ENCODE data around the gene CRYBA1.

CRYBA1 gene

GRCh38 chr17:29247219-29247618, 560 bp downstream of the CRYBA1 start:
- H3K4me3 ChIP-seq (ENCODE audit: insufficient read length, low read depth): no peak overlapping the region
- H3K9ac ChIP-seq (ENCODE audit: insufficient read length, low read depth): no peak overlapping the region
- TF ChIP-seq SUZ12 (IDR thresholded peaks at IDR 0.05; ENCODE audit: extremely low read depth, insufficient read depth, insufficient read length) (no peak), ZNF274 (IDR thresholded peaks at IDR 0.05; ENCODE audit: low read depth, low read length) (no peak), YY1 (IDR thresholded peaks at IDR 0.05; ENCODE audit: insufficient read depth, insufficient read length) (no peak)
- H3K9me3 ChIP-seq (ENCODE audit: insufficient read depth, low read length): no peaks in the 10 kb centered on the region
- H3K27me3 ChIP-seq (ENCODE audit: insufficient read depth, insufficient read length): no peaks in the 10 kb centered on the region
- H3K36me3 ChIP-seq (ENCODE audit: insufficient read depth, insufficient read length, low read length): no peaks in the 10 kb centered on the region
- no peak for DNase-seq (ENCODE audit: low read depth, low spot score)
- no peaks in the 10 kb centered on the region for H3K4me1 ChIP-seq (ENCODE audit: insufficient read depth, insufficient read length)

- Histone ChIP-seq H3K9me3 (ENCODE audit: insufficient read depth, low read length) (no peaks in the 10 kb centered on the region), H3K36me3 (ENCODE audit: insufficient read depth, insufficient read length, low read length) (no peaks in the 10 kb centered on the region), H3K27me3 (ENCODE audit: insufficient read depth, insufficient read length) (no peaks in the 10 kb centered on the region), H3K9ac (ENCODE audit: insufficient read length, low read depth) (no peak overlapping the region), H3K4me1 (ENCODE audit: insufficient read depth, insufficient read length) (no peaks in the 10 kb centered on the region), H3K4me3 (ENCODE audit: insufficient read length, low read depth) (no peak overlapping the region)
- no peak for TF ChIP-seq YY1 (IDR thresholded peaks at IDR 0.05; ENCODE audit: insufficient read depth, insufficient read length)
- no peak for TF ChIP-seq ZNF274 (IDR thresholded peaks at IDR 0.05; ENCODE audit: low read depth, low read length)
- no peak for TF ChIP-seq SUZ12 (IDR thresholded peaks at IDR 0.05; ENCODE audit: extremely low read depth, insufficient read depth, insufficient read length)
- DNase-seq (ENCODE audit: low read depth, low spot score): no peak
These were observed 2.2 kb downstream of the CRYBA1 start for GRCh38 chr17:29248845-29249244.

GRCh38 chr17:29250666-29251065, 4.0 kb downstream of the CRYBA1 start:
- Histone ChIP-seq H3K4me1 (ENCODE audit: insufficient read depth, insufficient read length) (no peaks in the 10 kb centered on the region), H3K36me3 (ENCODE audit: insufficient read depth, insufficient read length, low read length) (no peaks in the 10 kb centered on the region), H3K4me3 (ENCODE audit: insufficient read length, low read depth) (no peak overlapping the region), H3K9ac (ENCODE audit: insufficient read length, low read depth) (no peak overlapping the region), H3K9me3 (ENCODE audit: insufficient read depth, low read length) (no peaks in the 10 kb centered on the region), H3K27me3 (ENCODE audit: insufficient read depth, insufficient read length) (no peaks in the 10 kb centered on the region)
- no peak for DNase-seq (ENCODE audit: low read depth, low spot score)
- TF ChIP-seq ZNF274 (IDR thresholded peaks at IDR 0.05; ENCODE audit: low read depth, low read length) (no peak), YY1 (IDR thresholded peaks at IDR 0.05; ENCODE audit: insufficient read depth, insufficient read length) (no peak), SUZ12 (IDR thresholded peaks at IDR 0.05; ENCODE audit: extremely low read depth, insufficient read depth, insufficient read length) (no peak)

GRCh38 chr17:29251184-29251583, 4.5 kb downstream of the CRYBA1 start:
- no peak for DNase-seq (ENCODE audit: low read depth, low spot score)
- Histone ChIP-seq H3K27me3 (ENCODE audit: insufficient read depth, insufficient read length) (no peaks in the 10 kb centered on the region), H3K9ac (ENCODE audit: insufficient read length, low read depth) (no peak overlapping the region), H3K36me3 (ENCODE audit: insufficient read depth, insufficient read length, low read length) (no peaks in the 10 kb centered on the region), H3K4me3 (ENCODE audit: insufficient read length, low read depth) (no peak overlapping the region), H3K4me1 (ENCODE audit: insufficient read depth, insufficient read length) (no peaks in the 10 kb centered on the region), H3K9me3 (ENCODE audit: insufficient read depth, low read length) (no peaks in the 10 kb centered on the region)
- TF ChIP-seq SUZ12 (IDR thresholded peaks at IDR 0.05; ENCODE audit: extremely low read depth, insufficient read depth, insufficient read length) (no peak), ZNF274 (IDR thresholded peaks at IDR 0.05; ENCODE audit: low read depth, low read length) (no peak), YY1 (IDR thresholded peaks at IDR 0.05; ENCODE audit: insufficient read depth, insufficient read length) (no peak)

- Histone ChIP-seq H3K4me1 (ENCODE audit: insufficient read depth, insufficient read length) (no peaks in the 10 kb centered on the region), H3K9me3 (ENCODE audit: insufficient read depth, low read length) (no peaks in the 10 kb centered on the region), H3K36me3 (ENCODE audit: insufficient read depth, insufficient read length, low read length) (no peaks in the 10 kb centered on the region), H3K27me3 (ENCODE audit: insufficient read depth, insufficient read length) (no peaks in the 10 kb centered on the region), H3K4me3 (ENCODE audit: insufficient read length, low read depth) (no peak overlapping the region), H3K9ac (ENCODE audit: insufficient read length, low read depth) (no peak overlapping the region)
- TF ChIP-seq ZNF274 (IDR thresholded peaks at IDR 0.05; ENCODE audit: low read depth, low read length) (no peak), YY1 (IDR thresholded peaks at IDR 0.05; ENCODE audit: insufficient read depth, insufficient read length) (no peak), SUZ12 (IDR thresholded peaks at IDR 0.05; ENCODE audit: extremely low read depth, insufficient read depth, insufficient read length) (no peak)
- no peak for DNase-seq (ENCODE audit: low read depth, low spot score)
These were observed 5.6 kb downstream of the CRYBA1 start for GRCh38 chr17:29252101-29252791.

GRCh38 chr17:29253037-29253436, 6.4 kb downstream of the CRYBA1 start:
- Histone ChIP-seq H3K9me3 (ENCODE audit: insufficient read depth, low read length) (no peaks in the 10 kb centered on the region), H3K27me3 (ENCODE audit: insufficient read depth, insufficient read length) (no peaks in the 10 kb centered on the region), H3K4me3 (ENCODE audit: insufficient read length, low read depth) (no peak overlapping the region), H3K36me3 (ENCODE audit: insufficient read depth, insufficient read length, low read length) (no peaks in the 10 kb centered on the region), H3K4me1 (ENCODE audit: insufficient read depth, insufficient read length) (no peaks in the 10 kb centered on the region), H3K9ac (ENCODE audit: insufficient read length, low read depth) (no peak overlapping the region)
- TF ChIP-seq SUZ12 (IDR thresholded peaks at IDR 0.05; ENCODE audit: extremely low read depth, insufficient read depth, insufficient read length): no peak
- TF ChIP-seq YY1 (IDR thresholded peaks at IDR 0.05; ENCODE audit: insufficient read depth, insufficient read length): no peak
- TF ChIP-seq ZNF274 (IDR thresholded peaks at IDR 0.05; ENCODE audit: low read depth, low read length): no peak
- DNase-seq (ENCODE audit: low read depth, low spot score): no peak

GRCh38 chr17:29255926-29256522, 9.4 kb downstream of the CRYBA1 start:
- H3K9ac ChIP-seq (ENCODE audit: insufficient read length, low read depth): no peak overlapping the region
- no peak for DNase-seq (ENCODE audit: low read depth, low spot score)
- H3K9me3 ChIP-seq (ENCODE audit: insufficient read depth, low read length): no peaks in the 10 kb centered on the region
- no peak overlapping the region for H3K4me3 ChIP-seq (ENCODE audit: insufficient read length, low read depth)
- TF ChIP-seq SUZ12 (IDR thresholded peaks at IDR 0.05; ENCODE audit: extremely low read depth, insufficient read depth, insufficient read length) (no peak), ZNF274 (IDR thresholded peaks at IDR 0.05; ENCODE audit: low read depth, low read length) (no peak), YY1 (IDR thresholded peaks at IDR 0.05; ENCODE audit: insufficient read depth, insufficient read length) (no peak)
- no peaks in the 10 kb centered on the region for H3K27me3 ChIP-seq (ENCODE audit: insufficient read depth, insufficient read length)
- no peaks in the 10 kb centered on the region for H3K4me1 ChIP-seq (ENCODE audit: insufficient read depth, insufficient read length)
- H3K36me3 ChIP-seq (ENCODE audit: insufficient read depth, insufficient read length, low read length): peaks cover 8% of the 10 kb centered on the region

Measured in NT2/D1 (cell line).